GM23248 (cell line): Measurements from ENCODE around the gene INTU.

ENCODE experiments used
- EZH2 ChIP-seq: fragments of 200-600 bp; sonication (generic); IDR thresholded peaks from 2 replicates; pipeline ENCODE4 v1.6.1; 2018; ENCODE audit warnings: antibody characterized with exemption, mild to moderate bottlenecking; ENCODE audit not compliant: insufficient read depth, poor library complexity, severe bottlenecking
- EZH2phosphoT487 ChIP-seq: fragments of 200-600 bp; sonication (generic); IDR thresholded peaks from 2 replicates; pipeline ENCODE4 v1.6.1; 2018; ENCODE audit warnings: antibody characterized with exemption, moderate library complexity, mild to moderate bottlenecking, low read depth; ENCODE audit not compliant: insufficient read depth

- TF ChIP-seq EZH2 (no peak), EZH2phosphoT487 (no peak)
These were observed 45.7 kb upstream of the INTU start for GRCh38 chr4:127586922-127587571.
